Gastrocnemius medialis (tissue), 4 donors: Measurements from ENCODE around the gene OTULIN. TPM values are rescaled to one million over a fixed set of nuclear protein-coding genes. Genes with fewer than 3 reads are reported as not detected.

ENCODE experiments used
- ATAC-seq, 2 donors: fragments of 150-250 bp; one replicate each; pipeline ENCODE4 v1.9.1; 2016
- DNase-seq, 2 donors: peaks; one replicate each; pipeline ENCODE4 v3.0.0-alpha.2; 2019
- H3K27ac ChIP-seq, 4 donors: fragments of 200-600 bp; sonication (generic); 1 replicate in 1 of 4; 2 replicates in 3 of 4; pipeline ENCODE4 v1.5.1; 2016 to 2018; ENCODE audit warnings: mild to moderate bottlenecking in 2 of 4, moderate library complexity in 1 of 4
- H3K27me3 ChIP-seq, 3 donors: fragments of 200-600 bp; sonication (generic) in 2 of 3; 1 replicate in 1 of 3; 2 replicates in 2 of 3; pipeline versions ENCODE4 v1.5.1 to v1.6.0; 2016 to 2019; ENCODE audit warnings: mild to moderate bottlenecking in 1 of 3, moderate library complexity in 1 of 3
- H3K36me3 ChIP-seq, 2 donors: fragments of 200-600 bp; sonication (generic) in 1 of 2; one replicate each; pipeline ENCODE4 v1.5.1; 2017 to 2018
- H3K4me1 ChIP-seq, 2 donors: fragments of 200-600 bp; sonication (generic) in 1 of 2; one replicate each; pipeline ENCODE4 v1.5.1; 2016 to 2017; ENCODE audit warnings: mild to moderate bottlenecking in 2 of 2
- H3K4me3 ChIP-seq, 4 donors: fragments of 200-600 bp; sonication (generic) in 3 of 4; 1 replicate in 1 of 4; 2 replicates in 3 of 4; pipeline ENCODE4 v1.5.1; 2016 to 2019; ENCODE audit warnings: mild to moderate bottlenecking in 2 of 4
- H3K9me3 ChIP-seq, 3 donors: fragments of 200-600 bp; sonication (generic) in 2 of 3; 1 replicate in 1 of 3; 2 replicates in 2 of 3; pipeline ENCODE4 v1.5.1; 2016 to 2019
- CTCF ChIP-seq, 5 experiments: fragments of 450-650 bp in 3 of 5; fragments of 200-600 bp in 2 of 5; sonication (generic) in 2 of 5; IDR thresholded peaks in 4 of 5; conservative IDR thresholded peaks in 1 of 5; 1 replicate in 4 of 5; 2 replicates in 1 of 5; pipeline ENCODE4 v1.5.1; 2016 to 2019; ENCODE audit warnings: antibody characterized with exemption in 5 of 5, mild to moderate bottlenecking in 3 of 5, moderate library complexity in 3 of 5
- POLR2A ChIP-seq, 2 donors: fragments of 450-650 bp; IDR thresholded peaks; one replicate each; pipeline ENCODE4 v1.6.1; 2017; ENCODE audit warnings: antibody characterized with exemption in 2 of 2, mild to moderate bottlenecking in 2 of 2, moderate library complexity in 2 of 2
- in situ Hi-C, 4 donors: fragments of 200-750 bp; cut with MboI; loops; one replicate each; pipeline versions ENCODE4 v1.15.0 to v1.8.0; 2017; ENCODE audit warnings: low sequenced_read_pairs in 4 of 4
- intact Hi-C: fragments of 100-400 bp; cut with DNase I; formaldehyde crosslinking; loops from one replicate; pipeline ENCODE4 v1.15.1; 2023; ENCODE audit warnings: low total_unique reads
- total RNA-seq, 4 donors: library from RNA; depleted of rRNA; stranded (reverse); fragments of >200 nt; gene quantifications; one replicate each; pipeline versions ENCODE4 v1.1.0 to v1.2.3, GENCODE V29; 2016

The OTULIN gene
- total RNA-seq, result 10 to 100 TPM; 15.1 to 28.3 (median 20.2) TPM

- H3K27ac ChIP-seq, result peak within 1 kb of the TSS; percentile 81 to 90 (median 86)
Measured at GRCh38 chr5:14664270-14665100, at the start of gene OTULIN. Gene OTULIN (plus strand): TSS chr5:14664718. CDS start chr5:14664826, 108 bp downstream.

GRCh38 chr5:14615365-14615764 is 49.2 kb upstream of the OTULIN start:
- no peaks in the 10 kb centered on the region for H3K27me3 ChIP-seq
- intact Hi-C loops (no loop called here), in situ Hi-C loops (no loop called here)
- ATAC-seq (no peak), DNase-seq (no peak)
- H3K27ac ChIP-seq, result no peak overlapping the region
- no peak overlapping the region for H3K4me3 ChIP-seq
- no peaks in the 10 kb centered on the region for H3K9me3 ChIP-seq
- TF ChIP-seq CTCF (IDR thresholded peaks at IDR 0.05 in 4 of 5, conservative IDR thresholded peaks at IDR 0.05 in 1 of 5) (no peak), POLR2A (IDR thresholded peaks at IDR 0.05) (no peak)
- H3K4me1 ChIP-seq, result no peaks in the 10 kb centered on the region
- H3K36me3 ChIP-seq, result no peaks in the 10 kb centered on the region

More at GRCh38 chr5:14664270-14665100, at the start of gene OTULIN:
- no peaks in the 10 kb centered on the region for H3K36me3 ChIP-seq
- in situ Hi-C loops (loop anchor here in 1 of 4 donors (25.0 kb wide), 1 partner anchor 552 kb away; no protein-coding TSS in a partner anchor), intact Hi-C loops (loop anchor here (2.0 to 10.0 kb wide), 2 partner anchors 208 to 520 kb away; partner anchors contain the start of gene TRIO)
- ATAC-seq (peak; percentile 93 to 94), DNase-seq (peak; percentile 78 to 85)
- H3K4me1 ChIP-seq, result peaks cover 26 to 31% of the 10 kb centered on the region in 2 donors
- no peaks in the 10 kb centered on the region for H3K9me3 ChIP-seq
- H3K4me3 ChIP-seq, result peak within 1 kb of the TSS; percentile 54 to 83 (median 70)
- H3K27me3 ChIP-seq, result no peaks in the 10 kb centered on the region
- TF ChIP-seq CTCF (IDR thresholded peaks at IDR 0.05 in 4 of 5, conservative IDR thresholded peaks at IDR 0.05 in 1 of 5), result peak in 1 of 5 experiments; percentile 8
- TF ChIP-seq POLR2A (IDR thresholded peaks at IDR 0.05), result peak; percentile 92 to 95

GRCh38 chr5:14617441-14617840 is 47.1 kb upstream of the OTULIN start:
- TF ChIP-seq CTCF (IDR thresholded peaks at IDR 0.05 in 4 of 5, conservative IDR thresholded peaks at IDR 0.05 in 1 of 5) (no peak), POLR2A (IDR thresholded peaks at IDR 0.05) (no peak)
- no peaks in the 10 kb centered on the region for H3K4me1 ChIP-seq
- intact Hi-C loops, result no loop called here
- no peaks in the 10 kb centered on the region for H3K9me3 ChIP-seq
- H3K4me3 ChIP-seq, result no peak overlapping the region
- in situ Hi-C loops, result no loop called here
- H3K27me3 ChIP-seq, result no peaks in the 10 kb centered on the region
- ATAC-seq (no peak), DNase-seq (no peak)
- no peaks in the 10 kb centered on the region for H3K36me3 ChIP-seq
- no peak overlapping the region for H3K27ac ChIP-seq

- intact Hi-C loops (no loop called here), in situ Hi-C loops (loop anchor here in 3 of 4 donors (25.0 kb wide), 2 partner anchors 265 to 640 kb away; no protein-coding TSS in a partner anchor)
- H3K27ac ChIP-seq, result no peak overlapping the region
- ATAC-seq (no peak), DNase-seq (no peak)
- TF ChIP-seq POLR2A (IDR thresholded peaks at IDR 0.05) (no peak), CTCF (IDR thresholded peaks at IDR 0.05 in 4 of 5, conservative IDR thresholded peaks at IDR 0.05 in 1 of 5) (no peak)
- H3K4me3 ChIP-seq, result no peak overlapping the region
- no peaks in the 10 kb centered on the region for H3K27me3 ChIP-seq
- H3K4me1 ChIP-seq, result no peaks in the 10 kb centered on the region
- H3K9me3 ChIP-seq, result no peaks in the 10 kb centered on the region
- H3K36me3 ChIP-seq, result no peaks in the 10 kb centered on the region
Measured at GRCh38 chr5:14627270-14627669, 37.2 kb upstream of the OTULIN start.
